GM19025 (cell line): ENCODE measurements around the gene NR0B2.
A peak's percentile ranks its signal among the peaks of the same experiment; 100 is the strongest.

Experiments used
- ATAC-seq: cut with Tn5 transposase; IDR thresholded peaks from one replicate; pipeline ENCODE4 v1.9.1; 2021; ENCODE audit warnings: mild to moderate bottlenecking, low read depth, moderate library complexity; ENCODE audit not compliant: unreplicated experiment

NR0B2 gene

DNA sequence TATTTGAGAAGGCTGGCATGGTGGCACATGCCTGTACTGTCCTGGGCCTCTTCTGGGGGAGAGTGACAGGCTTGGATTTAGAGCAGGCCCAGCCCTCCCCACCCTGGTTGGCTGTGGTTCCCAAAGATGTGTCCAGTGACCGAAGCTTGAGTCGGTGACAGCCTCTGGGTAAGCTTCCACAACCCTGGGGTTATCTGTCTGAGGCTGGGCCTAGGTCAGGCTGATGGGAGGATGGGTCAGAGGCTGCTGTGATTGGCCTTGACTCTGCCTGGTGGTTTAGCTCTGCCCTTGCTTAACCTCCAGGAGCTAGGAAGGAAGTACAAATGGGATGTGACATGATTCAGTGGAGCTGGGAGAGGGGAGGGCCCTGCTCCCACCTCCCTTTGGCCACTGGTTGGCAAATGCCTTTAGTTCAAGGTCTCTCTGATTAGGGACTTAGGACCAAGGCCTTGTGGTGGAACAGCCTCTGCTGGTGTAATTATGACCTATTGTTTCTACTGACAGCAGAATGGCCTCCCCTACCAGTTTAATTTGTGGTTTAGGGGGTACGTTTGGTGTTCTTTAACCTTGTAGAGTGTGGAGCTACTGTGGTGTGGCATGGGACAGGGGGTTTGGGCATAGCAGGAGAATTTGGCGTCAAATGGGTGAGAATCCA, 24.4 kb upstream of the NR0B2 start:
- ATAC-seq = no peak

DNA sequence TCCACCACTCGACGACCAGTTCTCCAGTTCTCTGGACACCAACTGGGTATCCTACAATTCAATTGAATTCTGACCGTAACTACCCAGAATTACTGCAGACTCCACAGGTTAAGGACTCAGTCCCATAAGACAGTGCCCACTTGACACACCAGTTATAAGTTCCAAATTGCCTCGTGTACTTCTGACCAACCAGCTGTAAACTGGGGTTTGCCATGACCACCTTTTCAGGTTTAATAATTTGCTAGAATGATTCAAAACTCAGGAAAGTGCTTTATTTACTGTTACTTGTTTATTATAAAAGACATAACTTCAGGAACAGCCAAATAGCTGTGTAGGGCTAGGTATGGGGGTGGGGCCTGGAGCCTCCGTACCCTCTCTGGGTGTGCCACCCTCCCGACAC, 23.0 kb upstream of the NR0B2 start:
- no peak for ATAC-seq

DNA sequence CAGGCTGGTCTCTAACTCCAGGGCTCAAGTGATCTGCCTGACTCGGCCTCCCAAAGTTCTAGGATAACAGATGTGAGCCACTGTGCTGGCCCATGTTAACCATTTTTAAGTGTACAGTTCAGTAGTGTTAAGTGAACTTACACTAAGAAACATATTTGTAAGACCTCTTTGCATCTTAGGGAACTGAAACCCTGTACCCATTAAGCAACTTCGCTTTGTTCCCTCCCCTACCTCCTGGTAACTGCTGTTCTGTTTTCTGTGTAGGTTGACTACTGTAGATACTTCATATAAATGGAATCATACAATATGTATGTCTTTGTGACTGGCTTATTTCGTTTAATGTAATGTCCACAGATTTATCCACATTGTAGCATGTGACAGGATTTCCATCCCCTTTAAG, 18.8 kb upstream of the NR0B2 start:
- no peak for ATAC-seq

DNA sequence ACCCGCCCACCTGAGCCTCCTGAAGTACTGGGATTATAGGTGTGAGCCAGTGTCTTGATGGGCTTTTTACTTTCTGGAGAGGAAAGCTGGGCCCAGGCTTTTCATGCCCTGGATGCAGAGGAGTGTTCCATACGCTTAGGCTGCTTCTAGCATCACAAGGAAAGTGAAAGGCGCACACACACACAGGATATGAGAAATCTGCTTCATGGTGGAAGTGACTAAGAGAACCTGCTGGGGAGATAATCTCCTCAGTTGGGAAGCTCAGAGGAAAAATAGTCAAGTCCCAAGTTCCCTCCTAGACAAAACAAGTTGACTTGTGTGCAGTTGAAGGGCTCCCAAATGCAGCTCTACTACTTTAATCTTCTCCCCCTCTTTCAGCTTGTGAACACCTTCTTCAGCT, 9.9 kb upstream of the NR0B2 start:
- ATAC-seq = no peak

DNA sequence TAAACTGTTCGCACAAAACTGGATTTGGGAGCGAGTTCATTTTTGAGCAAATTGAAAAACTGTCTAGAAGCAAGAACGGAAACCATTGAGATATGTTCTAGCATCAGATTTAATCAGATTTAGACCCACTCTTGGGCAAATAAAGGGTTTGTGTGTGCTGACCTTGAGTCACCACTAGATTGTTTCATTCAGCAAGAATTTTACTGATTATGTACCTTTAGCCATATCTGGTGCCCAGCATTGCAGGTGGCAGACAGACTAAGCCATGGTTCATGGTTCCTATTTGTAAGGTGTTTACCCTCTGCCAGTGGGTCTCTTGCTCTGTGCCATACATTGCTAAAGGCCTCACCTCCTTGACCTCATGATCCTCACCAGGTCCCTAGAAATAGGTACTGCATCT, 9.1 kb upstream of the NR0B2 start:
- ATAC-seq = no peak

DNA sequence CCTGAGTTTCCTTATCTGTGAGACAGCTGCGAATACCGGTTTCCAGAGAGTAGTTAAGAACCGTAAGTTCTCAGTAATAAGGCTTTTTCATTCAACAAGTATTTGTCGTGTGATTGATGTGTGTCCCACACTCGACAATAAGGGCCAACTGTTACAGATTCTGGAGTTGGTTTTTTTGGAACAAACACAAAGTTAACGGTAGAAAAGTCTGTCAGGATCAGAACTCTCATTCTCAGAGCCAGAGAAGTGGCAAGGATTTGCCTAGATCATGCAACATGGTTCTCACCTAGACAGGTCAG, 8.6 kb upstream of the NR0B2 start:
- ATAC-seq = no peak

DNA sequence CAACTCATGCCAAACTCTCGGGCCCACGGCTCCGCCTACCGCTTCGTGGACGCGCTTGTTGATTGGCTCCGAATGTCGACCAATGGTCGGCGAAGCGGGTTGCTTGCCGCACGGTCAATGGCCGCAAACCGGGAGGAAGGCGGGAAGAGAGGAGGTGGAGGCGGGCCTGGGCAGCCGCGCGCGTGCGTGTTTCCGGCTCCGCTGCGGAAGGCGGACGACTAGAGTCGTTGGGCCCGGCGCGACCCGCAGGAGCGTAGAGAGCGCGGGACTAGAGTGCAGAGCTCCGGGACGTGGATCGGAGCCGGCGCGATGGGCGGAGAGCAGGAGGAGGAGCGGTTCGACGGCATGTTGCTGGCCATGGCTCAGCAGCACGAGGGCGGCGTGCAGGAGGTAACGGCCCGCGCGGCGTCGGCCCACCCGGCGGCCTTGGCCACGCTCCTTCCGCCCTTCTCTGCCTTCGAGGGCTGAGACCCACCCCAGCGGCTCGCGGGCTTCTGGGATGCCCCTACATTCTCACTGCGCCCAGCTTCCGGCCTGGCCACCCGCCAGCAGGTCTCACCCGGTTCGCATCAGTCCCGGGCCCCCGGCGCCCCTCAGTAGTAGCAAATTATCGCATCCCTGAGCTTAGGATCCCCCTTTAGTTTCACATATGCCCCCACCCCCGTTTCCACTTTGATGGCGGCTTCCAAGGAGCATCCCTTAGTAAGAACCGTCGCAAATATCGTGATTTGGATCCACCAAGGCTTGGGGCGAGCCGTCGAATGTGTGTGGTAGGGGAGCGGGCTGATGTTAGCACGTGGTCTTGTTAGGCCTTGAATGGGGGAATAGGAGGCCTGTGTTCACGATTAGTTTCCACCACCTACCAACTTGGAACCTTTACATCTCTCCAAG, 8.0 kb upstream of the NR0B2 start, which contains the start of gene NUDC:
Gene NUDC (plus strand): TSS at position 204 of the 891 bp plus-strand sequence. CDS start 106 bp downstream, at position 310.
- peak; percentile 98 for ATAC-seq

DNA sequence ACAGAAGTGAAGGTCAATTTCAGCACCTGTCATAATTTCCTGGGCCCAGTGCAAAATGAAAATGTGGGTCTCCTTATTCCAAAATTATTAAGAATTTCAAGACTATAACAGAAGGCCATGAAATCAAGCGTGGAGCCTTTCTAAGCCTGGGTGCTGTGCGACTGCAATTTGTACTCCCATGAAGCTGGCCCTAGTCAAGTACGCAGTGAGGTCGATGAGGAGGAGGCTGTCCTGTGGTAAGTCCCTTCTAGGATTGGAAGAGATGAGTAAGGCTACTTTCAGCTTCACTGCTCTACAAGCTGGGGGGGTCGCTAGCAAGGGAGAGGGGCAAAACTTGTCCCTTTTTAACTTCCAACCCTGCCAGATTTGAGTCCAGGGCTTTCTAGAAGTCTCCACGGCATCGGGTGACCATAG, 7.4 kb upstream of the NR0B2 start:
- ATAC-seq = peak; percentile 2

DNA sequence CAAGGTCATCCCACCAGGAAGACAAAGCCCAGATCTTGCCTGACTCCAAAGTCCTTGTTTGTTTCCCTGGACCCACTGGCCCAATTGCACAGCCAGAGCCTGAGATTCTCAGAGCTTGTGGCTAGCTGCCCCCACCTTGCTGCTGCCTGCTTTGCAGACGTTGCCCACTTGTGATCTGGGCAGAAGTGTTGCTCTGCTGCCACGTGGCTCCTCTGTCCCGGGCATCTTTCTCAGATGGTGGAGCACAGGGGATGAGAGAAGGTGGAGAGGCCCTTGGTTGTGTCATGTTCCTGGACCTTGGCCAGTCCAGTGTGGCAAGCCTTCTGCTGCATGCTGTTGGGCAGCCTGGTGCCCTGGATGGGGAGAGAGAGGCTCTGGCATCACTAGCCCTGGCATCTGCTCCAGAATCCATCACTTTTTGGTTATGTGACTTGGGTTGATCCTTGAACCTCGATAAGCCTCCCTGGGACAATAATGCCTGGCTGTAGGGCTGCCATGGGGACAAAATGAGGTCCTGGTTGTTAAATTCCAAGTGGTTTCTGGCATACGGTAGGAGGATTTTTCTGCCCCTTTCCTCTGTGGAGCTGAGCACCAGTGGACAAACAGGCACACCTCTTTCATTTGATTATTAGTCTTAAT, 1.5 kb upstream of the NR0B2 start:
- ATAC-seq = no peak

DNA sequence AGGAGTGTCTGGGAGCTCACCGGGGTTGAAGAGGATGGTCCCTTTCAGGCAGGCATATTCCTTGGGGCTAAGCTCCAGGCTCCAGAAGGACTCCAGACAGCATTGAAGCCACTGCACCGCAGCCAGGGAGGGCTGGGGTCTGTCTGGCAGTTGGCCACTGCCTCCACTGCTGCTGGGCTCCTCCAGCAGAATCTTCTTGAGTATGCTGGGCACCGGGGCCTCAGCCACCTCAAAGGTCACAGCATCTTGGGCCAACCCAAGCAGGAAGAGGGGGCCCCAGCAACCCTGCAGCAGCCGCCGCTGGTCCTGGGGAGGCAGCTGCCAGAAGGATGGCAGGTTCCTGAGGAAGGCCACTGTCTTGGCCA, 404 bp downstream of the NR0B2 start:
- ATAC-seq = no peak

DNA sequence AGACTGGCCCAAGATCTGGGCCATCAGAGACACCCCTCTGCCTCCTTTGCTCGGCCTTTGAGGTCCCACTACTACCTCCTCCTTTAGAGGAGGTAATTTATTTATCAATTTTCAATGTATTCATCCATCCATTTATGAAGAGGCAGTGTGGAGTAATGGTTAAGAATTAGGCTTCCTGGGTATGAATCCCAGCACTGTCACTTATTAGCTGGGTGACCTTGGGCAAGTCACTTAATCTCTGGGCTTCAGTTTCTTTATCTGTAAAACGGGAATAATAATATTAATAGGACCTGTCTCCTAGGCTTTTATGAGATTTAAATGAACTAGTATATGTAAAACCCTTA, 1.7 kb downstream of the NR0B2 start:
- ATAC-seq = no peak

DNA sequence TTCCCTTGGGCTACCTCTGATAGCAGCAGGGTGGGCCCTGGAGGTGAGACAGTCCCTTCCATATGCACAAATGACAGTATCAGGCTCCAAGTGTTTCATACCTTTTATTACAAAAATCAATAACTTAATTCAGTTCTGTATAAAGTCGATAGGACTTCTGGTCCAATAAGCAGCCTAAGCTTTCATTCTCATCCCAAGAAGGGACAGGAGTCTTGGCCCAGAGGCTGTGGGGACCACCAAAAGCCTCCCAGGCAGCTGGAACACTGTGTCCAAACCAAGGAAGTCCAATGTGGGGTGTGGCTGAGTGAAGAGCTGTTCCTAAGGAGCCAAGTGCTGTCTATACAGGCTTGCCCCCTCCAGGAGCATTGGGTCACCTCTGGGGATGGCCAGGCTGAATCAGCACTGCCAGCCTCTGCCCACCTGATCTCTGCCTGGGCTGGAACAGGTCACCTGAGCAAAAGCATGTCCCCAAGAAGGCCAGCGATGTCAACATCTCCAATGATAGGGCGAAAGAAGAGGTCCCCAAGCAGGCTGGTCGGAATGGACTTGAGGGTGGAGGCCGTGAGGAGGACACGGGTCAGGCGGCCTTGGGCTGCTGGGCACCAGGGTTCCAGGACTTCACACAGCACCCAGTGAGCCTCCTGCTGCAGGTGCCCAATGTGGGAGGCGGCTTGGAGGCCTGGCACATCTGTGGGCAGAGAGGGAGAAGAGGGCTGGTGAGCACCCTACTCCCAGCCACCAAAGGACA, 2.2 kb downstream of the NR0B2 start:
- ATAC-seq = no peak

DNA sequence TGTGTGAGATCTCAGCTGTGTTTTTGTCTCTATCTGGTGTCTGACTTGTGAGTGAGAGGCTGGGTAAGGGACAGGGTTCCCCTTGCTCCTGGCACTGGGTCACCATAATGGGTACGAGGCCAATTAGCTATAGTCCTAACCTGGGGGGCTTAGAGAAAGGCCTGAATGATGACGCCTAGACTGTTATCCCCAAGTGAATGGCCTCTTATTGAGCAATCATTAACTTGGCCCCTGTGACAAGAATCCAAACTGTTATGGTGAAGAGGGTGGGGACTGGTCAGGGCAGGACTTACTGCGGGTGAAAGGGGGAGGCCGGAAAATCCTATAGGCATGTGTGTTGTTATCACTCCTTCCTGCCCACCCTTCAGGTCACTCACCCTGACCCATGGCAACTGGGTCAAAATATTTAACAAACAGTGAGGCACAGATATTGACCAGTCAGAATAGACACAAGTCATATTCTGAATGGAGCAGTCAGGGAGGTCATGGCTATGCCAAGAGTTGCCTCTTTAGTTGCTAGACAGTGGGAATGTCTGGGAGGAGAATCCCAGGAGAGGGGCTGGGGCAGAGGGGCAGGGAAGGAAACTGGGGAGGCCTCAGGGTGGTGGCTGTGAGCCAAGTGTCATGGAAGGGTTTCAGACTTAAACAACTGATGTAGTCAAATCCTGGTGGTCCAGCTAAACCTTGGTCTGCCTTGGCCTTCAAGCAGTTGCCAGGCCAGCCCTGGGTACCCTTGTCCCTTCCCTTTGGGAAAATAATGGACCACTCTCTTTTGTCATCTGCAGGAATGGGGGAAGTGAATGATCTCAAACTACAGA, 3.2 kb downstream of the NR0B2 start:
- no peak for ATAC-seq

DNA sequence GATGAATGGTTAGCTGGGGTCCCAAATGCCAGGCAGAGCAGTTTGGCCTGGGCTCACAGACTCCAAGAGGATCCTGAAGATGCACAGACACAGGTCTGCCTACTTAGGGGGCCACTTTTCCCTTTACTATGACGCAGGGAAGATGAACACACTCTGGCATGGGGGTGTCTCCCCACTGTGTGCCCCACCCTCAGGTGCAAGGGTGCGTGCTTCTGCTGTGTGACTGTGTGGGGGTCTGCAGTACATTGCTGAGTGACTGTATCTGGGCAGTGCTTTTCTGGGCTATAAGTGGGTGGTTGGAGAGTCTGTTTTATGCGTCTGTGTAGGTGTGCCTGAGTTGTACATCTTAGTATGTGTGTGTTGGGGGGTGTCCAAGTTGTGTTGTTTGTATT, 3.8 kb downstream of the NR0B2 start:
- no peak for ATAC-seq

DNA sequence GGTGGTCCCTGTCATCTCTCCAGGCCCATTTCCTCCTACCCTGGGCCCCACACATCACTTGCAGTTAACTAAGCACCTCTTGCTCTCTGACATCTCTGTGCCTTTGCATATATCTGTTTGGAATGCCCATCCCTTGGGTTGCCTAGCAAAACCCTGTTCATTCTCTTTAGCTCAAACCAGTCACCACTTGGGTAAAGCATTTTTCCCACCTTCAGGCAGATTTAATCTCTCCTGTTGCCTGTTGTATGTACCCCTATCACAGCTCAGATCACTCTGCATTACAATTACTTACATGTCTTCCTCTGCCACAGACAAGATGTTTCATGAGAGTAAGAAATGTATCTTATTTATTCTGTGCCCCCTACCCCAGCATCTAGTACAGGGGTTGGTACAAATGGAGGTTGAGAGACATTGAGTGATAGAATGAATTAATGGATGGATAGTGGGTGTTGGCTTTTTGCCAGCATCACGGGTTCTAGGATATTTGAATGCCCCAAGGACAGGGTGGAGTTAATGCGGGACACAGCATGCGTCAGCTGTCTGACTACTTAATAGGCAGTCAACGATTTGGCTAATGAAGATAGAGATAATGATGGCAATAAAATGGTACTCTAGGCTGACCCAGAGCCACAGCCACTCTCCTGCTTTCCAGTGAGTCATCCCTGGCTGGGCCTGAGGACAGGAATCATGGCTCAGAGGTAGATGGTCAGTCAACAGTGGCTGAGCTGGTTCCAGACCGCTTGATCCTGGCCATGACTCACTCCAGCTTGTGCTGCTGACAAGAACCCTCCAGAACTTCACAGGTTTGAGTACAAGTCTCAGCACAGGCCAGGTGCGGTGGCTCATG, 6.5 kb downstream of the NR0B2 start:
- ATAC-seq = no peak

DNA sequence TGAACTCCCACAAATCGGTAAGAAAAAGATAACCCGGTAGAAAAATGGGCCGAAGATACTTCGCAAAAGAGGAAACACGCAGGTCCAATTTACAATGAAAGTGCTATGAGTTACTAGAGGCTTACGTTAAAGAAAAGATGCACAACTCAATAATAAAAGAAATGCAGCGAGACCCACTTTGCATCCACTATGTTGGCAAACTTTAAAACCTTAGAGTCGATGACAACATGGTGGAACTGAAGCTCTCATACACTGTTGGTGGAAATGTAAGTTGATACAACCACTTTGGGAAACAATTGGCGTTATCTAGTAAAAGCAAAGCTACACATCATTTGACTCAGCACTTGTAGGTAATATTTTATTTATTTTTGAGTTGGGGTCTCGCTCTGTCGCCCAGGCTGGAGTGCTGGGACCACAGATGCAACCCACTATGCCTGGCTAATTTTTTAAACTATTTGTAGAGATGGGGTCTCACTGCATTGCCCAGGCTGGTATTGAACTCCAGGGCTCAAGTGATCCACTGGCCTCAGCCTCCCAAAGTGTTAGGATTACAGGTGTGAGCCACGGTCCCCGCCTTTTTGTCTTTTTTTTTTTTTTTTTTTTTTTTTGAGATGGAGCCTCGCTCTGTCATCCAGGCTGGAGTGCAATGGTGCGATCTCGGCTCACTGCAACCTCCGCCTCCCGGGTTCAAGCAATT, 12.8 kb downstream of the NR0B2 start:
- ATAC-seq = no peak

DNA sequence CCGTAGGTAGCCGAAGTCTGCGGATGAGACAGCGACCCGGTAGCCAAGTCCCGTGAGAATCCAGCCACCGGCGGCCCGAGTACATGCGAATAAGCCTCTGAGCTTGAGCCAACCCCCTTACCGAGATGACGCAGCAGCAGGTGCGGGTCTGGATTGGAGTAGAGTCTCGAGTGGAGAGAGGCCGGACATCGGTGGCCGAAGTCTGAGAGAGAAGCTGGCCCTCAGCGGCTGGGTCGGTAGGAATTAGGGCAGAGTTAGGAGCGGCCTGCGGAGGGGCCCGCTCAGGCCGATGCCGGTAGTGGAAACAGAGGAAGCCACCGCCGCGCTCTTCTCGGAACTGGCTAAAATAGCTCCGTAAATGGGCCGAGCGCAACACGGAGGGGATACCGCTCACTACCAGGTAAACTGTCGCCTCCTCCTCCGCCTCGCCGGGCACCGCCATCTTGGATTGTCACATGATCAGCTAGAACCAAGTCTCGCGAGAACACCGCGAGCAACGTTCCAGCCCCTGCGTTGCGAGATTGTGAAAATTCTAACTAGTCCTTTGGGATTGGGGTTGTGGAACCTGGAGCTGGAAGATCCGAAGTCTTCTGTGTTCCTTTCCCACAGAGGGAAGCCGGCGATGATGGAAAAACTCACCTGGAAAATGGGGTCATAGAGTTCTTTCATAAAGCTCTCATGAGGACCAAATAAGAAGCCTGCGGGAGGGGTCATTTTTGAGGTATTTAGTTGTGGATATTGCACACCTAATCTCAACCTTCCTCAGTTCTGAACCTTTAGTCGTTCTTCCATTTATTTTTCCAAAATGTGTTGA, 13.6 kb downstream of the NR0B2 start, which contains the start of gene GPATCH3:
Gene GPATCH3 (minus strand): TSS at position 467 of the 814 bp plus-strand sequence. CDS start 25 bp downstream, at position 442.
- ATAC-seq = no peak

DNA sequence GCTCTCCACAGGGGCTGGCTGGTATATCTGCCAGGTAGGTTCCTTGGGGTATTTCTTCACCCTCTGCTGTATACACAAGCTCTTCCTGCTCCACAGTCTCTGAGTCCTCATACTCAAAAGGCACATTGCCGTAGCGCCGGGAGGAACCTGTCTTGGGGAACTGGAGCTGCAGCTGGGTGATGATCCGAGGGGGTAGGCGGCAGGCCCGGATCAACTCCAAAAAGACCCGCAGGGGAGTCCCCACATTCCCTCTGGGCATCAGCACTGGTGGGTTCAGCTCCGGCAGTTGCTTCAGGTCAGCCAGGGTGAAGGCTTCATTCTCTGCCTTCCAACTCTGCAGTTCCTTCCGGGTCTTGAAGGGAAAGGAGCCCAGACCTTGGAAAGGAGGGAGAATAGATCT, 16.4 kb downstream of the NR0B2 start:
- ATAC-seq = no peak
